HepG2 (cell line): Measurements from ENCODE around the gene SNPH. TPM values are rescaled to one million over a fixed set of nuclear protein-coding genes. Genes with fewer than 3 reads are reported as not detected.

ENCODE experiments used
- BHLHE40 ChIP-seq: IDR thresholded peaks from 2 replicates; pipeline ENCODE4 v1.6.1; 2011; ENCODE audit warnings: low read length, improper control_type of control experiment
- GABPA ChIP-seq, 2 experiments: IDR thresholded peaks; 2 replicates each; pipeline ENCODE4 v1.6.1; 2011 to 2016; ENCODE audit warnings: low read depth in 2 of 2, low read length in 1 of 2, missing biosample characterization in 1 of 2, missing genetic modification characterization in 1 of 2
- GATA4 ChIP-seq: sonication (generic); IDR thresholded peaks from 2 replicates; pipeline ENCODE4 v1.6.1; 2016; ENCODE audit warnings: antibody characterized with exemption, low read depth, borderline replicate concordance
- IKZF1 ChIP-seq: fragments of 450-650 bp; IDR thresholded peaks from 2 replicates; pipeline ENCODE4 v1.7.1; 2016
- MAFG ChIP-seq: sonication (generic); formaldehyde crosslinking; IDR thresholded peaks from 2 replicates; pipeline ENCODE4 v1.5.1; 2020; ENCODE audit warnings: mild to moderate bottlenecking, missing genetic modification reagents
- NFAT5 ChIP-seq: sonication (generic); formaldehyde crosslinking; IDR thresholded peaks from 2 replicates; pipeline ENCODE4 v1.4.0; 2020; ENCODE audit warnings: missing genetic modification reagents
- RBM39 ChIP-seq: fragments of 200-400 bp; formaldehyde crosslinking; IDR thresholded peaks from one replicate; pipeline ENCODE4 v1.6.1; 2018; ENCODE audit warnings: antibody characterized with exemption, mild to moderate bottlenecking, low read depth, low read length; ENCODE audit not compliant: poor library complexity, severe bottlenecking
- ZBTB38 ChIP-seq: sonication (generic); formaldehyde crosslinking; IDR thresholded peaks from 2 replicates; pipeline ENCODE4 v1.5.1; 2020; ENCODE audit warnings: mild to moderate bottlenecking, missing genetic modification reagents
- ZBTB42 ChIP-seq: sonication (generic); formaldehyde crosslinking; IDR thresholded peaks from 2 replicates; pipeline ENCODE4 v1.5.0; 2020; ENCODE audit warnings: mild to moderate bottlenecking, missing genetic modification reagents
- ZNF12 ChIP-seq: sonication (generic); formaldehyde crosslinking; IDR thresholded peaks from 2 replicates; pipeline ENCODE4 v1.5.0; 2020; ENCODE audit warnings: missing genetic modification reagents
- ZNF276 ChIP-seq: sonication (generic); formaldehyde crosslinking; IDR thresholded peaks from 2 replicates; pipeline ENCODE4 v1.4.0; 2020; ENCODE audit warnings: mild to moderate bottlenecking, low read depth, missing genetic modification reagents
- ZNF383 ChIP-seq: sonication (generic); formaldehyde crosslinking; IDR thresholded peaks from 2 replicates; pipeline ENCODE4 v1.4.0; 2020; ENCODE audit warnings: missing genetic modification reagents, mild to moderate bottlenecking, borderline replicate concordance
- ZNF558 ChIP-seq: sonication (generic); formaldehyde crosslinking; IDR thresholded peaks from 2 replicates; pipeline ENCODE4 v1.9.0; 2022; ENCODE audit warnings: mild to moderate bottlenecking, missing genetic modification reagents, borderline replicate concordance
- polyA plus RNA-seq, 8 experiments: library from polyadenylated mRNA; depleted of rRNA in 3 of 8; stranded (reverse) in 7 of 8; unstranded in 1 of 8; fragments of >200 nt; fragmentation: Illumina TruSeq in 4 of 8; extraction: Trizol in 4 of 8; gene quantifications; 2 replicates each; pipeline versions ENCODE4 v1.2.1 to v1.2.3, GENCODE V29; 2011 to 2016; ENCODE audit warnings: low read depth in 4 of 8, missing spikeins in 1 of 8, mixed read lengths in 1 of 8; ENCODE audit not compliant: insufficient read depth in 1 of 8
- total RNA-seq, 5 experiments: library from RNA; depleted of rRNA; stranded (reverse); fragments of >200 nt; fragmentation: Illumina TruSeq; extraction: Trizol; gene quantifications; 2 replicates each; pipeline ENCODE4 v1.2.3, GENCODE V29; 2016; ENCODE audit warnings: low read depth in 1 of 5

SNPH gene
- total and polyA plus RNA-seq, 2 of the 13 experiments (the other 11 are each of a cell fraction or from before 2014, with no cell fraction given), result 0.09 TPM; not detected in 1

DNA sequence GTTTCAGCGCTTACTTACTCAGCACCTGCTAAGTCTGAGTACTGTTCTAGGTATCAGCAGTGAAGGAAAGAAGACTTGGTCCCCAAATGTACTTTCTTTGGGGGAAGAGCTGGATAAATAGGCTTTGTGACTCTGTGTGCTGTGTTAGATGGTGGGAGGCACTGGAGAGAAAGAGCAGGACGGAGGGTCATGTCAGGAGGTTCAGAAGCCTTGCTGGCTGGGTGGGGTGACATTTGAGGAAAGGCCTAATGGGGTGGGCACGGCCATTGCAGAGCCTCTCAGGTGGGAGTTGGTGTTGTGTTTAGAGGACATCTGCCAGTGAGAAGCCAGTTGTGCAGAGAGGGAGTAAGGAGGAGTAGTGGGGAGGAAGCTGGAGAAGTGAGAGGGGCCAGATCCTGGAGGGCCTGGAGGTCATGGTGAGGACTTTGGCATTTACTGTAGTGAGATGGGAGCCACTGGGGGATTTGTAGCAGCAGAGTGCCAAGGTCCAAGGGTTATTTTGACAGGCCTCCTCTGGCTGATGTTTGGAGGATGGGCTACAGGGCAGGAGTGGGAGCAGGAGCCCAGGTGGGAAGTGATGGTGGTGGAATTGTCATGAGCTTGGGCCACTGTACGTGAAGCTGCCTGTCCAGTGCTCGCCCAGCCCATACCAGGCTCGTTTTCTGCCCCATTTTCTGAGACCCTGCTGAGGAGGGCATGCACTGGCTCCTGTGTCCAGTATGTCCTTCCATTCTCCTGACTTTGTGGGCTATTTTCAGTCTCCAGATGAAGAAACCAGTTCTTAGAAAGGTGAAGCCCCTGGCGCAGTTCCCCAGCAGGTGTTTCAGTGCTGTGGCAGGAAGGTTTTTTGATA, 62.0 kb downstream of the SNPH start (continued):
- 0 out of 2 replicates have a peak, but pooled peaks have one; percentile 50 for TF ChIP-seq ZNF276
- TF ChIP-seq ZBTB42 (CRISPR knock-in tag), result no peak
- no peak for TF ChIP-seq GABPA (IDR thresholded peaks at IDR 0.05; ENCODE audit: low read depth, low read length)
- TF ChIP-seq GABPA (CRISPR knock-in tag; IDR thresholded peaks at IDR 0.05; ENCODE audit: low read depth), result peak; percentile 54
- TF ChIP-seq IKZF1, result 0 out of 2 replicates have a peak, but pooled peaks have one; percentile 47
- no peak for TF ChIP-seq RBM39
- peak; percentile 59; the same call in 1 of the 2 replicates for TF ChIP-seq ZNF558
- TF ChIP-seq ZBTB38, result peak; percentile 18; the same call in 1 of the 2 replicates
- TF ChIP-seq ZNF12 (CRISPR knock-in tag), result peak; percentile 43; the same call in 1 of the 2 replicates
- no peak for TF ChIP-seq GATA4
- no peak for TF ChIP-seq NFAT5 (CRISPR knock-in tag)
- TF ChIP-seq MAFG, result no peak
- peak; percentile 84; the same call in 1 of the 2 replicates for TF ChIP-seq ZNF383 (CRISPR knock-in tag)
- 0 out of 2 replicates have a peak, but pooled peaks have one; percentile 33 for TF ChIP-seq BHLHE40
